ENCODE measurements around the gene REPS2. TPM values are rescaled to one million over a fixed set of nuclear protein-coding genes. Genes with fewer than 3 reads are reported as not detected.

REPS2 gene
- total and polyA plus RNA-seq, 9 of the 15 experiments (the other 6 are each of a cell fraction or from before 2014, with no cell fraction given): 0.01 to 0.07 (median 0.01) TPM; not detected in 3

GRCh38 chrX:17067534-17067933 is 121.1 kb downstream of the REPS2 start:
- no peak for DNase-seq (ENCODE audit: extremely low read depth in 1 of 4, low spot score in 3 of 4)
- Histone ChIP-seq H3K4me2 (ENCODE audit: insufficient read depth, low read length) (no peak overlapping the region), H3K9ac (ENCODE audit: insufficient read depth in 1 of 2, low read depth in 2 of 2, low read length in 2 of 2) (no peak overlapping the region), H3K9me3 (replicated peaks; ENCODE audit: control insufficient read depth, insufficient read depth, low read depth, low read length) (no peaks in the 10 kb centered on the region), H3K4me1 (replicated peaks in 1 of 2; ENCODE audit: control insufficient read depth in 2 of 2, insufficient read depth in 2 of 2, low read length in 2 of 2) (no peaks in the 10 kb centered on the region), H3K27me3 (ENCODE audit: control insufficient read depth in 2 of 2, insufficient read depth in 2 of 2, low read length in 2 of 2) (no peaks in the 10 kb centered on the region; a peak in 1 of 5 replicates), H3K36me3 (ENCODE audit: control insufficient read depth, insufficient read depth, low read length) (no peaks in the 10 kb centered on the region), H4K20me1 (replicated peaks; ENCODE audit: control insufficient read depth, insufficient read depth, low read length) (no peaks in the 10 kb centered on the region), H2AFZ (ENCODE audit: low read depth, low read length) (no peak overlapping the region), H3K9me1 (ENCODE audit: control insufficient read depth, insufficient read depth, low read length) (no peaks in the 10 kb centered on the region), H3K4me3 (no peak overlapping the region), H3K79me2 (ENCODE audit: control insufficient read depth, insufficient read depth, low read length) (no peaks in the 10 kb centered on the region), H3K27ac (ENCODE audit: extremely low read depth, low read depth, low read length) (no peak overlapping the region)
- ChIA-PET POLR2A (no interaction called here), CTCF (ENCODE audit: low intra/inter-chr PET ratio) (no interaction called here)
- BruUV-seq (replicated peaks): no TSS peak
- no peak for TF ChIP-seq MITF (IDR thresholded peaks at IDR 0.05)
- TF ChIP-seq TAL1 (IDR thresholded peaks at IDR 0.05): no peak
- no peak for TF ChIP-seq NCOR1 (IDR thresholded peaks at IDR 0.05)
- intact Hi-C loops (cut with micrococcal nuclease): no loop called here
- WGBS (ENCODE audit: insufficient coverage, low coverage, missing lambda C conversion rate): 0% methylated on average over 1 of the region's 1 CpG
- in situ Hi-C loops (cut with MboI): no loop called here
- FAIRE-seq: no peak
- ATAC-seq: no peak

- in situ Hi-C loops (cut with MboI) (no loop called here), intact Hi-C loops (cut with micrococcal nuclease) (no loop called here)
- Histone ChIP-seq H3K9ac (ENCODE audit: insufficient read depth in 1 of 2, low read depth in 2 of 2, low read length in 2 of 2) (no peak overlapping the region), H3K9me1 (ENCODE audit: control insufficient read depth, insufficient read depth, low read length) (no peaks in the 10 kb centered on the region), H3K4me3 (no peak overlapping the region), H3K4me1 (replicated peaks in 1 of 2; ENCODE audit: control insufficient read depth in 2 of 2, insufficient read depth in 2 of 2, low read length in 2 of 2) (no peaks in the 10 kb centered on the region; a peak in 1 of 5 replicates), H3K27ac (ENCODE audit: extremely low read depth, low read depth, low read length) (no peak overlapping the region), H3K9me3 (replicated peaks; ENCODE audit: control insufficient read depth, insufficient read depth, low read depth, low read length) (no peaks in the 10 kb centered on the region), H2AFZ (ENCODE audit: low read depth, low read length) (no peak overlapping the region), H3K36me3 (ENCODE audit: control insufficient read depth, insufficient read depth, low read length) (no peaks in the 10 kb centered on the region), H3K79me2 (ENCODE audit: control insufficient read depth, insufficient read depth, low read length) (no peaks in the 10 kb centered on the region), H3K4me2 (ENCODE audit: insufficient read depth, low read length) (no peak overlapping the region), H3K27me3 (ENCODE audit: control insufficient read depth in 2 of 2, insufficient read depth in 2 of 2, low read length in 2 of 2) (no peaks in the 10 kb centered on the region; a peak in 2 of 5 replicates), H4K20me1 (replicated peaks; ENCODE audit: control insufficient read depth, insufficient read depth, low read length) (no peaks in the 10 kb centered on the region)
- FAIRE-seq (no peak), ATAC-seq (no peak), DNase-seq (ENCODE audit: extremely low read depth in 1 of 4, low spot score in 3 of 4) (peak in 2 of 4 experiments; percentile 2 to 7)
- WGBS (ENCODE audit: insufficient coverage, low coverage, missing lambda C conversion rate): 0% methylated on average over 2 of the region's 2 CpGs
- 0 out of 2 replicates have a peak, but pooled peaks have one; percentile 11 for TF ChIP-seq CBFA2T3 (IDR thresholded peaks at IDR 0.05)
- TF ChIP-seq EWSR1 (IDR thresholded peaks at IDR 0.05; ENCODE audit: borderline replicate concordance, low read depth, partially characterized antibody): no peak
- POLR2A ChIA-PET: no interaction called here
- no TSS peak for BruUV-seq (replicated peaks)
- CTCF ChIA-PET (ENCODE audit: low intra/inter-chr PET ratio): no interaction called here
Measured at GRCh38 chrX:17072301-17072700, 125.8 kb downstream of the REPS2 start.
